Breast epithelium (tissue), 4 donors: ENCODE results near the gene SFMBT1. TPM values are rescaled to one million over a fixed set of nuclear protein-coding genes. Genes with fewer than 3 reads are reported as not detected.

Experiments
- DNase-seq, 2 donors: peaks; one replicate each; pipeline ENCODE4 v3.0.0-alpha.2; 2019; ENCODE audit warnings: low spot score in 2 of 2
- H3K27ac ChIP-seq, 2 donors: fragments of 200-600 bp; sonication (generic) in 1 of 2; one replicate each; pipeline ENCODE4 v1.5.1; 2016 to 2019; ENCODE audit warnings: mild to moderate bottlenecking in 1 of 2
- H3K27me3 ChIP-seq, 2 donors: fragments of 200-600 bp; sonication (generic) in 1 of 2; one replicate each; pipeline versions ENCODE4 v1.5.1 to v1.6.0; 2017 to 2019; ENCODE audit warnings: control low read depth in 1 of 2, mild to moderate bottlenecking in 1 of 2
- H3K36me3 ChIP-seq: fragments of 200-600 bp; one replicate; pipeline ENCODE4 v1.5.1; 2019
- H3K4me1 ChIP-seq, 2 donors: fragments of 200-600 bp; sonication (generic); one replicate each; pipeline ENCODE4 v1.5.1; 2016 to 2019; ENCODE audit warnings: control low read depth in 1 of 2
- H3K4me3 ChIP-seq, 3 donors: fragments of 200-600 bp; sonication (generic); 1 replicate in 2 of 3; 2 replicates in 1 of 3; pipeline ENCODE4 v1.5.1; 2016 to 2019; ENCODE audit warnings: mild to moderate bottlenecking in 3 of 3, moderate library complexity in 2 of 3
- H3K9me3 ChIP-seq, 2 donors: fragments of 200-600 bp; sonication (generic) in 1 of 2; one replicate each; pipeline ENCODE4 v1.5.1; 2016 to 2019; ENCODE audit warnings: control low read depth in 1 of 2
- POLR2A ChIP-seq: fragments of 450-650 bp; IDR thresholded peaks from one replicate; pipeline ENCODE4 v1.6.1; 2016; ENCODE audit warnings: antibody characterized with exemption, mild to moderate bottlenecking, moderate library complexity
- POLR2AphosphoS5 ChIP-seq, 3 donors: sonication (generic); formaldehyde crosslinking; IDR thresholded peaks; one replicate each; pipeline ENCODE4 v1.6.1; 2017; ENCODE audit warnings: antibody characterized with exemption in 3 of 3
- intact Hi-C: fragments of 100-400 bp; cut with DNase I; formaldehyde crosslinking; loops from one replicate; pipeline ENCODE4 v1.15.1; 2023; ENCODE audit warnings: low total_unique reads
- total RNA-seq, 3 donors: library from RNA; depleted of rRNA; stranded (reverse); fragments of >200 nt; gene quantifications; one replicate each; pipeline ENCODE4 v1.1.0, GENCODE V29; 2016
- TF ChIP-seq, protein P1 (sequence below), 3 donors: fragments of 450-650 bp; IDR thresholded peaks; one replicate each; pipeline ENCODE4 v1.5.1; 2016 to 2017; ENCODE audit warnings: antibody characterized with exemption in 3 of 3, mild to moderate bottlenecking in 3 of 3, moderate library complexity in 3 of 3

The SFMBT1 gene
- total RNA-seq, 3 donors from 2014 or later: 17.9 to 35.1 (median 30.2) TPM

DNA sequence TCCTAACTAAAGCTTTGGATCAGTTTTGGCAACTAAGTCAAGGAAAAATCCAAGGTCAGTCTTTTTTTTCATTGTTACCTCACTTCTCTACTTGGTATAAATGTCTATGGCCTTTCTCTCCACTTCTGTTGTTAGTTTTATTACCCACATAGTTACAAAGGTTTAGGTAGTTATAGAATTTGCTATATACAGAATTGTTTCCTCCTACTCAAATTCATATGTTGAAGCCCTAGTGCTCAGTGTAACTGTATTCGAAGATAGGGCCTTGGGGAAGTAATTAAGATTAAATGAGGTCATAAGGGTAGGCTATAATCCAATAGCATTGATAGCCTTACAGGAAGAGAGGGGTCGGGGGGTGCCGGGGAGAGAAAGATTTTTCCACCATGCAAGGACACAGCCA, 128.8 kb downstream of the SFMBT1 start:
- Histone ChIP-seq H3K9me3 (no peaks in the 10 kb centered on the region), H3K4me3 (no peak overlapping the region), H3K36me3 (no peaks in the 10 kb centered on the region), H3K4me1 (no peaks in the 10 kb centered on the region), H3K27ac (no peak overlapping the region), H3K27me3 (no peaks in the 10 kb centered on the region)
- intact Hi-C loops: no loop called here
- no peak for DNase-seq
- TF ChIP-seq, protein P1, sequence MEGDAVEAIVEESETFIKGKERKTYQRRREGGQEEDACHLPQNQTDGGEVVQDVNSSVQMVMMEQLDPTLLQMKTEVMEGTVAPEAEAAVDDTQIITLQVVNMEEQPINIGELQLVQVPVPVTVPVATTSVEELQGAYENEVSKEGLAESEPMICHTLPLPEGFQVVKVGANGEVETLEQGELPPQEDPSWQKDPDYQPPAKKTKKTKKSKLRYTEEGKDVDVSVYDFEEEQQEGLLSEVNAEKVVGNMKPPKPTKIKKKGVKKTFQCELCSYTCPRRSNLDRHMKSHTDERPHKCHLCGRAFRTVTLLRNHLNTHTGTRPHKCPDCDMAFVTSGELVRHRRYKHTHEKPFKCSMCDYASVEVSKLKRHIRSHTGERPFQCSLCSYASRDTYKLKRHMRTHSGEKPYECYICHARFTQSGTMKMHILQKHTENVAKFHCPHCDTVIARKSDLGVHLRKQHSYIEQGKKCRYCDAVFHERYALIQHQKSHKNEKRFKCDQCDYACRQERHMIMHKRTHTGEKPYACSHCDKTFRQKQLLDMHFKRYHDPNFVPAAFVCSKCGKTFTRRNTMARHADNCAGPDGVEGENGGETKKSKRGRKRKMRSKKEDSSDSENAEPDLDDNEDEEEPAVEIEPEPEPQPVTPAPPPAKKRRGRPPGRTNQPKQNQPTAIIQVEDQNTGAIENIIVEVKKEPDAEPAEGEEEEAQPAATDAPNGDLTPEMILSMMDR (IDR thresholded peaks at IDR 0.05): no peak

DNA sequence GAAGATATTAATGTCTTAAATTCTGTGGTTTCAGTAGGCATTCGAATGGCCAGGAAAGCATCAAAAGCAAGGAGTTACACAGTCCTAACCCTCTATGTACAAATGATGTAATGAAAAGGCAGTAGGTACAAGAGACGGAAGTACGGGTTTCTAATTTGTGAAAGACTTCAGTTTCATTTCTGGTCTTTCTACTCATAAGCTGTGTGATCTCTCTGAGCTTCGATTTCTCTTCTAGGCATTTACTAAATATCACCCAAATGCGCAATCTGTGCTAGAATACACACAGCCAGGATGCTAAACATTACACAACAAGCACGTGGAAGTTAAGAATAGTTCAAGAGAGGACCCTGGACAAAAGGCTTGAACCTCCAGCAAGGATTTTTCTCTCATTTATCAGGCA, 130.6 kb downstream of the SFMBT1 start:
- Histone ChIP-seq H3K27ac (no peak overlapping the region), H3K36me3 (no peaks in the 10 kb centered on the region), H3K4me3 (no peak overlapping the region), H3K27me3 (no peaks in the 10 kb centered on the region), H3K9me3 (no peaks in the 10 kb centered on the region), H3K4me1 (no peaks in the 10 kb centered on the region)
- TF ChIP-seq POLR2AphosphoS5 (IDR thresholded peaks at IDR 0.05) (no peak), POLR2A (no peak)
- TF ChIP-seq, protein P1 (IDR thresholded peaks at IDR 0.05): no peak
- no peak for DNase-seq
- intact Hi-C loops: no loop called here

DNA sequence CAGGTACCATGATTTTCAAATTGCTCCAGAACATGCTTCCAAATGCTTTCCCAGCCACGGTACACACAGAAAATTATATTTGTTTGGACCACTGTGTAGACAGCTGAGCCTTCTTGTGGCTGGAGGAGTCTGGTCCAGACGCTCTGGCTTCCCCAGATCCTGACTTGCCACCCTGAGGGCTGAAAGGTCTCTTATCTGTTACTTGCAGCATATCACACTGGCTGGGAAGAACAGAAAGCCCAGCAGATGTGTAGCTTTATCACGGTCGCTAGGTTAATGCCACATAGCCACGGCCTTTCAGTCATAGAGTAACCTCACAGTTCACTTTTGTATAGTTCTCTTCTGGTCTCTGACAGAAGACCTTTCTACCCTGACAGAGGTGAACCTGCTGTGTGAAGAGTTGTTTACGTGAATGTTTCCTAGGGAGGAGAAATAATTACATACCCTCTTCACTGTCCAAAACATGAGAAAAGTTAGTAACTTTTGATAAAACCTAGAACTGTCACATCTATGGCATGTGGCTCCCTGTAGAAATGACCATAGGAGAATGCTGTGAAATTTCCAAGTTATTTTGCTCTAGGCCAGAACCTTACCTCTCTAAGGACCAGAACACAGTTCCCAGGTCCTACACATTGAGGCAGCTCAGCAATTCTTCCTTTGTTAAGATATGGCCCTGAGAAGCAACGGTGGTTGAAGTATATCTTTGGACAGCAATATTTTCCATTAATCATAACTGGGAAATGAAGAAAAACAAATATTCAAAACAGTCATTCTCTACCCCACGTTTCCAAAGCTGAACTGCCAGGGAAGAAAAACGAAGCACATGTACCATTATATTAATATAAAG, 132.8 kb downstream of the SFMBT1 start:
- Histone ChIP-seq H3K9me3 (no peaks in the 10 kb centered on the region), H3K4me1 (no peaks in the 10 kb centered on the region), H3K27me3 (no peaks in the 10 kb centered on the region), H3K36me3 (no peaks in the 10 kb centered on the region), H3K4me3 (no peak overlapping the region), H3K27ac (no peak overlapping the region)
- intact Hi-C loops: no loop called here
- DNase-seq: no peak
- TF ChIP-seq POLR2A: no peak
- TF ChIP-seq, protein P1 (IDR thresholded peaks at IDR 0.05): no peak
- TF ChIP-seq POLR2AphosphoS5 (IDR thresholded peaks at IDR 0.05): no peak

DNA sequence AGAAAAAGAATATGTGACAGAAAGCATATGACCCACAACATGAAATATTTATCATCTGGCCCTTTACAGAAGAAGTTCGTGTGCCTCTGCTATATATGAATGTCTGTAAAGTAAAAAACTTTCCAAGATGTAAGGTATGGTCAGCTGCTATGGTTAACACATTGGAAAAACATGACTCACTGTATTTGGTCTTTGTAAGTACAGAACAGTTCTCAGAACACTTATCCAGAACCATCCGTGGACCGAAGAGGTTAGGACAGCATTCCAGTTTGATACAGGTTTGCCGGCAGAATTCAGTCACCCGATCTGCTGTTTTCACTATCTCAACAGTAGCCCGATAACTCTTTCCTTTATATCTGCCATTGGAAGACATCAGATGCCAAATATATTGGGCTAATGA, 135.1 kb downstream of the SFMBT1 start:
- Histone ChIP-seq H3K36me3 (no peaks in the 10 kb centered on the region), H3K27me3 (no peaks in the 10 kb centered on the region), H3K4me3 (no peak overlapping the region), H3K4me1 (no peaks in the 10 kb centered on the region), H3K27ac (no peak overlapping the region), H3K9me3 (no peaks in the 10 kb centered on the region)
- intact Hi-C loops: no loop called here
- DNase-seq: no peak
- no peak for TF ChIP-seq POLR2A

DNA sequence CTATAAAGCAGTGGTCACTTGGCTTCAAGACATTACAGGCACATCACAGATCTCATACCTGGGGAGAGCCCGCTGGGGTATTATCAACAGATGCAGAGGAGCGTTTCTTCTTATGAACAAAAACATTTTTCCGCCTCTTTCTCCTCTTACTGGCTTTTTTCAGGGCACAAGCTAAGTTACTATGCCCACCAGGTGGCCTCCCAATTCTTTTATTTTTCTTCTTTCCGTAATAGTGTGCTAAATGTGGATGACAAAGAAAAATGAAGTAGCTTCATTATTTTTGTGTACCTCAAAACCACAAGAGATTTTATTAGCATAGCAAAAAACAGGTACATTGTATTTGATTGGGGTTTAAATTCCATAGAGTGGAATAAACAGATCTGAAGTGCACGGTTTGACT, 138.4 kb downstream of the SFMBT1 start:
- Histone ChIP-seq H3K4me1 (no peaks in the 10 kb centered on the region), H3K9me3 (no peaks in the 10 kb centered on the region), H3K27ac (no peak overlapping the region), H3K4me3 (no peak overlapping the region), H3K36me3 (no peaks in the 10 kb centered on the region), H3K27me3 (no peaks in the 10 kb centered on the region)
- intact Hi-C loops: no loop called here
- no peak for TF ChIP-seq POLR2A
- no peak for TF ChIP-seq POLR2AphosphoS5 (IDR thresholded peaks at IDR 0.05)
- TF ChIP-seq, protein P1 (IDR thresholded peaks at IDR 0.05): no peak
- no peak for DNase-seq
